Measurements from ENCODE around the gene CSNK2A2. TPM values are rescaled to one million over a fixed set of nuclear protein-coding genes. Genes with fewer than 3 reads are reported as not detected.

CSNK2A2 gene
- polyA plus RNA-seq, 3 donors, result 63.1 to 77.8 (median 68.2) TPM

DNA sequence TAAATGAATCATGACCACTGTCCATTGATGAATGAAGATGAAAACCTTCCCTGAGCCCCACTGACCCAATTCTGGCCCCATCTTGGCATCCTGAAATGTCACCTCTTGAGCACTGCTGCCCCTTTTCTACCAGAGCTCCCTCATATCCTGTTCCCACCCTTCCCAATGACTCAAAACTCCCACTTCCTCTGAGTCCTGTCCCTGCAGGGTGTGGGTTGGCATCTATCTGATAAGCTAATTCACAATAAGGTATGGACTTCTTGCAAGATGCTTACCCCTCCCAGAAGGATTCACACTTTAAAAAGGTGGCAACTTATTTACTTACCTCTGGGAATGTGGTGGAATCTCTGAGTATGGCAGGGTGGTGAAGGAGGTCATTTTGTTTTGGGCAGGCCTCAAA, 13.3 kb upstream of the CSNK2A2 start:
- no peak for DNase-seq (ENCODE audit: extremely low read depth in 1 of 11, low read depth in 9 of 11, low spot score in 4 of 11)

DNA sequence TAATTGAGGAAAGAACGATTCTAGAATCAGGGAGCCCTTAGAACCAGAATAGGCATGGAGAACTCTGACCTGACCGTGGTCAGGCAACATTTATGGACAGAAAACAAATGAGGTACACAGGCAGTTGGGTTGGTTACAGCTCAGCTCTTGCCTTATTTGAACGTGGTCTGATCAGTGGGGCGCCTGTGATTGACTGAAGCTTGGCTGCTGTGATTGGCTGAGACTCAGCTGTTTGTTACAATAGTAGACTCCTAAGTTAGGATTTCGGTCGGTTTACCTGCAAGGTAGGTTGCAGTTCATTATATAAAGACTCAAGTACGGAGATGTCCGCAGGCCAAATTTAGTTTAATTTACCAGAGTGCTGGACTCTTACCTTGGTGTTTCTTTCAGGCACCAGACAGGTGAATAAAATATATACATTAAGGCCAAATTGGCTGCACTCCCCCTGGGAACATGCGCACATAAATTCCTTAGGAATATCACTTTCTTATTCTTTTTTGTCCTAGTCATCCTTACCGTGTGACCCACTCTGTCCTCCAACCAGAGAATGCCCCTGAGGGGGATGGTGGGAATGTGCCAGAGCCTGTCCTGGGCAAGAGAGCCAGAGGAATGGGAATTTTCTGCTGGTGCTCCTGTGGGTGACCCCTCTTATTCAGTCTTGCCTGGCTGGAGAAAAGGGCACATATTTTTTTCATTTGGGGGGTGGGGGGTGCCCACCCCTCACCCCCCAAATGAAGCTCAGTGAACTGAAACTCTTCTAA, 7.5 kb upstream of the CSNK2A2 start:
- DNase-seq (ENCODE audit: extremely low read depth in 1 of 11, low read depth in 9 of 11, low spot score in 4 of 11), result no peak

- DNase-seq (ENCODE audit: extremely low read depth in 1 of 11, low read depth in 9 of 11, low spot score in 4 of 11), result no peak
Observed at GRCh38 chr16:58201163-58201562, 3.3 kb upstream of the CSNK2A2 start.

DNA sequence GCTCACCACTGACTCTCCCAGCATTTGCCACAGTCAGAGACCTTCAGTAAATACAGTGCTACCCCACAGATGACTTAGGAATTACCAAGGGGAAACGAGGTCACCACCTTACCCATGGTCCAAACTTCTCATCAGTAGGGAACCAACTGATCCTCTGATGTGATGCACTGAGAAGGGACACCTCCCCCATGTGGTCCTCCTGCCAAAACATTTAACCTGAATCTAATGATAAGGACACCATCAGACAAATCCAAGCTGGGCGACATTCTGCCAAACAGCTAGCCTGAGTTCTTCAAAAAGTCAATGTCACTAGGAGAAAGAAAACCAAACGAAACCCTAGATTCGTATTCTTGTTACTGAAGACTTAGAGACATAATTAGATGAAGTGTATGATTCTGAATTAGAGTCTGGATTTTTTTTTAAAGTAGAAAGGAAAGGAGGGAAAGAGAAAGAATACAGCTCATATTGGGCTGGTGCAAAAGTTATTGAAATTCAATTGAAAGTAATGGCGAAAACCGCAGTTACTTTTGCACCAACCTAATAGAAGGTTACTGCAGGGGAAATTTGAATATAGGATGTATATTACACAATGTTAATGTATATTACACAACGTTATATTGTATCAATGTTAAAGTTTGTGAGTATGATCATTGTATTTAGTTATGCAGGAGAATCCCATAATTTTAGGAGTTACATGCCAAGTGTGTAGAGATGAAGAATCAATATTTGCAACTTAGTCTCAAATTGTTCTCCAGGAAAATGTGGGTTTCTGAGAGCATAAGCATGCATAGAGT, 2.3 kb upstream of the CSNK2A2 start:
- no peak for DNase-seq (ENCODE audit: extremely low read depth in 1 of 11, low read depth in 9 of 11, low spot score in 4 of 11)

DNA sequence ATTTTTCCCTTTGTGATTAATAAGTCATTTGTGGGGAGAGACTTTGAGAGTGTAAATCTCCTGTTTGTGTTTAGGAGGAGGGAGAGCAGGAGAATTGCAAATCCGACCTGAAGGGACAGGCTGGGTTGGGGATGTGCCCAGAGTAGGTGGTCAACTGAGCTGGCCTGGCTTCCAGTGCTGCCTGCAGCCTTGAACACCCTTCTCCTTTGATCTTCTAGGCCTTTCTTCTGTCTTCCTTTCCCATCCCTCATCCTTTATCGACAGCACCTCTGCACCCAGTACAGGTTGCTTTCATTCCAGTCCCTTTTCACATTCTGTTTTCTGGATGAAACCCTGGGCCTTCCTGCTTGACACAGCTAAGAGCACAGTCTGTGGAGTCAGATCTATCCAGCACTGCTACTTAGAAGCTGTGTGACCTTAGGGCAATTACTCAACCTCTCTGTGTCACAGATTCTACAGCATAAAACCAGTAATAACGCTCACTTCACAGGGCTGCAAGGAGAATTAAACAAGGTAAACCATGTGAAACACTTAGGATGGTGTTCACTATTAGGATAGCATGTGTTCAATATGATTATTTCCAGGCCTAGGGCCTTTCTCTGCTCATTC, 1.0 kb upstream of the CSNK2A2 start:
- DNase-seq (ENCODE audit: extremely low read depth in 1 of 11, low read depth in 9 of 11, low spot score in 4 of 11), result no peak

GRCh38 chr16:58197314-58198012, 443 bp downstream of the CSNK2A2 start:
- no peak for DNase-seq (ENCODE audit: extremely low read depth in 1 of 11, low read depth in 9 of 11, low spot score in 4 of 11)

DNA sequence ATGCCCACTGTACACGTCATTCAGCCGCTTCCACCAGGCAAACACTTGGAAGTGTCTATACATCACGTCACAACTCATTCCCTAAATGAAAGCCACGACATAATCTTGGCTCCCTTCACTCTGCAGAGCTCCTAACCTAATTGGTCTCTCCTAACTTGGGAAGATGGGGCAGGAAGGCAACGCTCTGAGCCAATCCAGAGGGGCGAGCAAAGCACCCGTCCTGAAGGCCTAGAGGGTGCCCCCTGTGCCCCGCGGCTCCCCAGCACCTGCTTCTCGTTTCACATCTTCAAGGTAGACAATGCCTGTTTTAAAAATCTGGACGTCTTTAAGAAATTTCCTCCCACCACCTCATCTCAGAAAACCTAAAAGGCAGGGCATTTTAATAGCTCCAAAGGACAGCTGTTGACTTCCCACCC, 1.0 kb downstream of the CSNK2A2 start:
- DNase-seq (ENCODE audit: extremely low read depth in 1 of 11, low read depth in 9 of 11, low spot score in 4 of 11), result no peak

- DNase-seq (ENCODE audit: extremely low read depth in 1 of 11, low read depth in 9 of 11, low spot score in 4 of 11), result no peak
Observed at GRCh38 chr16:58195771-58196170, 2.1 kb downstream of the CSNK2A2 start.

- DNase-seq (ENCODE audit: extremely low read depth in 1 of 11, low read depth in 9 of 11, low spot score in 4 of 11), result no peak
Observed at GRCh38 chr16:58195344-58195743, 2.6 kb downstream of the CSNK2A2 start.

GRCh38 chr16:58194790-58195189, 3.1 kb downstream of the CSNK2A2 start:
- no peak for DNase-seq (ENCODE audit: extremely low read depth in 1 of 11, low read depth in 9 of 11, low spot score in 4 of 11)

GRCh38 chr16:58187665-58188421, 10.1 kb downstream of the CSNK2A2 start:
- DNase-seq (ENCODE audit: extremely low read depth in 1 of 11, low read depth in 9 of 11, low spot score in 4 of 11), result no peak

DNA sequence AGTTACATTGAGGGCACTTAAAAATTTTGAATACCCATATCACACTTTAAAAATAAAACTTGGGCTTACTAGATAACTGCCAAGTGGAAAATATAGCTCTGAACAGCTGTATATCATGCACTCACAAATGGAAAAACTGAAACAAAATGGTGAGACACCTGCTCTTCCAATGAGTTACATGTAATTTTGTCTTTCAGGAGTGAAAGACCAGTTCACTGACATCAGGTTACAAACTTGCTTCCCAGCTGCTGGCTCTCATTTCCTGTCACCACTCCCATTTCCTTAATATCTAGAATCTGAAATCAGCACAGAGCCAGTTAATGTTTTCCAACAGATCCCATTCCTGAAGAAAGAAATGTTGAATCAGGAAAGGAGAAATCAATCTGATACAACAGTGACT, 10.8 kb downstream of the CSNK2A2 start:
- DNase-seq (ENCODE audit: extremely low read depth in 1 of 11, low read depth in 9 of 11, low spot score in 4 of 11), result no peak

DNA sequence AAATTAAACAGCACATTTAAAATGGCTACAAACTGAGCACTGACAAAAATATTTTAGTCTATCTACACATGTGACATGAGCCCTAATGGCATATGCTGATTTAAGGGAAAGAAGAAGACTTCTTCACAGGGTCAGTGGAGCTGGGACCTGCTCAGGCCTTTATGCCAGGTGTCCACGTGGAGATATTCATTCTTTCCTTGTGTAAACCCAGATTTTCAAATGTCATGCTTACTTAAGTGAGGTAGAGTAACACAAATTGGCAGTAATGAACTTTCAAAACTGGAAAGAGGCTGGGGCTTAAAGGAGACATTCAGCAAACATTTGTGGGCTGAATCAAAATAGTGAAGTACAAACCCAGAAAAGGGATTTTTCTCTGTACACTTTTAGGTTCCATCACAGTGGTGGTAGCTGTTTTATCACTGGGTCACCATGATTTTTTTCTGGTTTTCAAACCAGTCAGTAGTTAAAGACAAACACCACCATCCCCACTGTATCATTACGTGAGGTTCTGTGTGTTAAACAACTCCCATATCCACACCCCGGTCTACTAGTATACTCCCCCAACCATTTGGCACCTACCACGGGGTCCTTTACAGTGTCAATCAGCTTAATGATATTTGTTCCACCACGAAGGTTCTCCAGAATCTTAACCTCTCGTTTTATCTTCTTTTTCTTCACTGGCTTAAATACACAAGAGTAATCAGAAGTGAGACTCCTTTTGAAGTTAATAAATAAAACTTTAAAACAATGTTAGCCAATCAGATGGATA, 11.5 kb downstream of the CSNK2A2 start:
- no peak for DNase-seq (ENCODE audit: extremely low read depth in 1 of 11, low read depth in 9 of 11, low spot score in 4 of 11)

DNA sequence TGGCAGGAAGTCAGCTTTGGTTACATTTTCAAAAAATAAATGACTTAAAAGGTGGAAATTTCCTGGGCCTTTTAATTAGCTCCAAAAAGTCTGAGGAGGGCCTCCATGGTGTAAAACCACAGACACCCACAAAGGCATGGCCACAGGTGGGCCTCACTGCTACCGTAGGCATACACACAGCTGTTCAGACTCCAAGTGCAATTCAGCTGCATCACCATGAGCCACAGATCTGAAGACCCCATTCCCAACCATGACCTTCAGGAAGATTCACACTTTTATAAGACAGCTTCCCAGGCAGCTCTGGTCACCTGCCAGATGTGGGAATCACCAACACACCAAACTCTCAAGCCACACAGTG, 20.6 kb downstream of the CSNK2A2 start:
- DNase-seq (ENCODE audit: extremely low read depth in 1 of 11, low read depth in 9 of 11, low spot score in 4 of 11), result no peak

- no peak for DNase-seq (ENCODE audit: extremely low read depth in 1 of 11, low read depth in 9 of 11, low spot score in 4 of 11)
Observed at GRCh38 chr16:58176608-58177352, 21.1 kb downstream of the CSNK2A2 start.

DNA sequence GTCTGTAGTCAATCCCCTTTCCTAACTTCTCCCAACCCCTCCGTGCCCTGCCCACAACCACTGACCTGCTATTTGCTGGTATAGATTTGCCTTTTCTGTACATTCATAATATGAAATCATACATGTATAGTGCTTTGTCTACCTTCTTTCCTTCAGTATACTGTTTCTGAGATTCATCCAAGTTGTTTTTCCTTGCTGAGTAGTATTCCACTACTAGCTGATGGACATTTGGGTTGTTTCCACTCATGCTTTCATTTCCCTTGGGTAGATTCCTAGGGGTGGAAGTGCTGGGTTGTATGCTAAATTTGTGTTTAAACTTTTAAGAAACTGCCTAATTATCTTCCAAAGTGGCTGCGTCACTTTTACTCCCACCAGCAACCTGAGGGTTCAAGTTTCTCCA, 27.7 kb downstream of the CSNK2A2 start:
- DNase-seq (ENCODE audit: extremely low read depth in 1 of 11, low read depth in 9 of 11, low spot score in 4 of 11), result no peak

DNA sequence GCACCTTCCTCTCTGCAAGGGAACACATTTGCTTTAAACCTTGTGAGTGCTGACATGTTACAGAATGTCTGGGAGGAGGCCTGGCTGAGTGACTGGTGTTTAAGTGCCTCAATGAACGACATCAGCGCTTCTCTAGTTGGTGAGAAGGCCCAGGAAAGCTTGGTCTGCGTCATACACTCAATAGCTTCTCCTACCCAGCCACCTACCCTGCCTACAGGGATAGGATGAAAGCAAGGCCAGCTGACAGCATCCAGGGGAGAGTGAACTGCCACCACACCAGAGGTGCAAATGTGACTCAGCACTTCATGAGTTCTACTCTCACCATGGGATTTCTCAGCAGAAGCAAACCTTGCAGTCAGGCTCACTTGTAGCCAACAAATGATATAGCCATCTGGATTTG, 37.1 kb downstream of the CSNK2A2 start:
- no peak for DNase-seq (ENCODE audit: extremely low read depth in 1 of 11, low read depth in 9 of 11, low spot score in 4 of 11)

GRCh38 chr16:58158725-58159124, 39.2 kb downstream of the CSNK2A2 start:
- DNase-seq (ENCODE audit: extremely low read depth in 1 of 11, low read depth in 9 of 11, low spot score in 4 of 11), result no peak
